GM13977 (cell line): ENCODE measurements around the gene IL15.

ENCODE experiments used
- DNase-seq: peaks from one replicate; pipeline ENCODE4 v3.0.0; 2012; ENCODE audit warnings: low spot score
- CTCF ChIP-seq: IDR thresholded peaks from 2 replicates; pipeline ENCODE4 v1.5.1; 2012; ENCODE audit warnings: mild to moderate bottlenecking, control low read depth; ENCODE audit not compliant: insufficient read depth; ENCODE audit errors: extremely low read depth, missing control alignments
- in situ Hi-C: fragments of 300-500 bp; cut with MboI; formaldehyde crosslinking; loops from one replicate; pipeline ENCODE4 v1.12.0; 2022; ENCODE audit warnings: low sequenced_read_pairs, low pct_unique_long_range_greater_than_20kb, mixed read lengths, inconsistent platforms; ENCODE audit not compliant: unreplicated experiment

Gene IL15

GRCh38 chr4:141705048-141705746 lies 68.8 kb downstream of the IL15 start:
- in situ Hi-C loops = no loop called here
- TF ChIP-seq CTCF = no peak
- peak; percentile 45 for DNase-seq

GRCh38 chr4:141705747-141706377 lies 69.5 kb downstream of the IL15 start:
- TF ChIP-seq CTCF = no peak
- DNase-seq = no peak
- in situ Hi-C loops = no loop called here

GRCh38 chr4:141706445-141706844 lies 70.1 kb downstream of the IL15 start:
- TF ChIP-seq CTCF = no peak
- in situ Hi-C loops = no loop called here
- no peak for DNase-seq

GRCh38 chr4:141711211-141711610 lies 74.8 kb downstream of the IL15 start:
- DNase-seq = no peak
- in situ Hi-C loops = no loop called here
- TF ChIP-seq CTCF = peak; percentile 56

GRCh38 chr4:141713185-141713584 lies 76.8 kb downstream of the IL15 start:
- in situ Hi-C loops = no loop called here
- TF ChIP-seq CTCF = no peak
- DNase-seq = no peak

GRCh38 chr4:141713771-141714445 lies 77.5 kb downstream of the IL15 start:
- in situ Hi-C loops = no loop called here
- no peak for TF ChIP-seq CTCF

More at GRCh38 chr4:141713771-141714445, 77.5 kb downstream of the IL15 start:
- DNase-seq = no peak
